ENCODE data around the gene PNPLA6.

DNA sequence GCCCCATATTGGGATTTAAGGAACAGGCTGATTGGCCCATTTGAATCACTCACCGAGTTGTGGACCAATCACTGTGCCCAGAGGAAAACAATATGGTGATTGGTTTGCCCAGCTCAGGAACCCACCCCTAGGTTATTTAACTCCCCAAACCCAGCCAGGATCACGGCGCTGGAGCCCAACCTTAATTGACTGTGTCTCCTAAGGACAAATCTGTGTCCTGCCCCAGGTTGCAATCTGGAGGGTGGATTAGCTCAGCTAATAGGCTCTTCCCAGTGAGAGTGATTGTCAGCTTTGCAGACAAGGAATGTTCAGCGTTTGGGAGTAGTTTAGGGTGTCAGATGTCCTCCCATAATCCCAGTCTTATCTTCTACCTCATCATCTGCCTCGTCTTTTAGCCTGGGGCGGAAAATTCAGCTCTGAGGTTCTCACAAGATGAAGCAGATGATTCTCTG, 23.1 kb upstream of the PNPLA6 start:
- TF ChIP-seq CTCF (IDR thresholded peaks at IDR 0.05) (no peak), GABPA (IDR thresholded peaks at IDR 0.05; ENCODE audit: low read depth) (no peak), TAF1 (IDR thresholded peaks at IDR 0.05; ENCODE audit: borderline replicate concordance, low read depth, low read length) (no peak), POLR2AphosphoS5 (IDR thresholded peaks at IDR 0.05; ENCODE audit: low read depth, low read length) (no peak)
- TF ChIP-seq, protein P1, sequence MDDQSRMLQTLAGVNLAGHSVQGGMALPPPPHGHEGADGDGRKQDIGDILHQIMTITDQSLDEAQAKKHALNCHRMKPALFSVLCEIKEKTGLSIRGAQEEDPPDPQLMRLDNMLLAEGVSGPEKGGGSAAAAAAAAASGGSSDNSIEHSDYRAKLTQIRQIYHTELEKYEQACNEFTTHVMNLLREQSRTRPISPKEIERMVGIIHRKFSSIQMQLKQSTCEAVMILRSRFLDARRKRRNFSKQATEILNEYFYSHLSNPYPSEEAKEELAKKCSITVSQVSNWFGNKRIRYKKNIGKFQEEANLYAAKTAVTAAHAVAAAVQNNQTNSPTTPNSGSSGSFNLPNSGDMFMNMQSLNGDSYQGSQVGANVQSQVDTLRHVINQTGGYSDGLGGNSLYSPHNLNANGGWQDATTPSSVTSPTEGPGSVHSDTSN (IDR thresholded peaks at IDR 0.05) = no peak
